HCT116 (cell line): ENCODE data around the gene IGSF9B. TPM values are rescaled to one million over a fixed set of nuclear protein-coding genes. Genes with fewer than 3 reads are reported as not detected.

Experiments
- ATAC-seq: fragments of 200-7000 bp; cut with Tn5 transposase; 2 replicates; pipeline ENCODE4 v1.9.1; 2020; ENCODE audit warnings: mild to moderate bottlenecking, moderate library complexity
- BruUV-seq: library from RNA; stranded (reverse); fragments of 400-500 nt; replicated peaks from 2 replicates; lab custom pipeline; 2021; lab: Mats Ljungman, UMichigan
- CTCF ChIA-PET: fragments of 300-600 bp; sonication (Branson Sonifier 250); formaldehyde crosslinking; loops from one replicate; lab custom pipeline; 2021; ENCODE audit warnings: antibody characterized with exemption; lab: Charles Lee
- POLR2A ChIA-PET: fragments of 300-600, 350-600 bp; sonication (Branson Sonifier 250); formaldehyde crosslinking; loops from one replicate; lab custom pipeline; 2021; ENCODE audit warnings: antibody characterized with exemption; lab: Charles Lee
- RAD21 ChIA-PET, 2 experiments: fragments of 300-600 bp; sonication (Branson Sonifier 250); formaldehyde crosslinking; loops; one replicate each; lab custom pipeline; 2023; ENCODE audit warnings: low total read pairs in 2 of 2; ENCODE audit not compliant: uncharacterized antibody in 2 of 2, unreplicated experiment in 2 of 2, low non-redundant PET in 1 of 2; lab: Charles Lee
- DNase-seq: peaks from one replicate; pipeline ENCODE4 v3.0.0-alpha.2; 2010; ENCODE audit warnings: low read depth, low spot score
- H2AFZ ChIP-seq: fragments of 200-600 bp; shearing (Covaris generic), sonication (generic); 2 replicates; pipeline ENCODE4 v1.6.1; 2017; ENCODE audit warnings: low read depth, mixed run types, mixed read lengths, antibody characterized with exemption, low read length; ENCODE audit not compliant: poor library complexity, severe bottlenecking
- H3K27ac ChIP-seq: 2 replicates; pipeline ENCODE4 v1.5.1; 2012; ENCODE audit warnings: low read depth, low read length
- H3K27me3 ChIP-seq: fragments of 200-600 bp; sonication (generic); 2 replicates; pipeline ENCODE4 v1.6.1; 2016; ENCODE audit warnings: mixed run types, low read length, mixed read lengths; ENCODE audit not compliant: insufficient read depth
- H3K36me3 ChIP-seq, 2 experiments: fragments of 200-500 bp in 1 of 2; fragments of 200-600 bp in 1 of 2; sonication (Bioruptor generic) in 1 of 2; sonication (generic) in 1 of 2; 2 replicates each; pipeline versions ENCODE4 v1.5.1 to v1.6.1; 2014 to 2016; ENCODE audit warnings: low read length in 2 of 2, inconsistent platforms in 1 of 2, mixed read lengths in 1 of 2, mixed run types in 1 of 2; ENCODE audit not compliant: insufficient read depth in 2 of 2, control insufficient read depth in 1 of 2
- H3K4me1 ChIP-seq, 2 experiments: fragments of 200-600 bp in 1 of 2; sonication (generic) in 1 of 2; 2 replicates each; pipeline versions ENCODE4 v1.5.1 to v1.6.1; 2012 to 2017; ENCODE audit warnings: low read length in 2 of 2, inconsistent platforms in 1 of 2, mild to moderate bottlenecking in 1 of 2, mixed read lengths in 1 of 2, mixed run types in 1 of 2, moderate library complexity in 1 of 2; ENCODE audit not compliant: insufficient read depth in 2 of 2, control insufficient read depth in 1 of 2
- H3K4me2 ChIP-seq: fragments of 200-600 bp; sonication (generic); 2 replicates; pipeline ENCODE4 v1.6.1; 2017; ENCODE audit warnings: mixed run types, low read length, mixed read lengths
- H3K4me3 ChIP-seq, 2 experiments: fragments of 200-600 bp in 1 of 2; sonication (generic) in 1 of 2; replicated peaks in 1 of 2; 2 replicates each; pipeline ENCODE4 v1.5.1; 2011 to 2016; ENCODE audit warnings: low read length in 2 of 2, control low read depth in 1 of 2, low read depth in 1 of 2, mild to moderate bottlenecking in 1 of 2, mixed read lengths in 1 of 2, mixed run types in 1 of 2
- H3K79me2 ChIP-seq: fragments of 200-600 bp; sonication (generic); 2 replicates; pipeline ENCODE4 v1.6.1; 2017; ENCODE audit warnings: mild to moderate bottlenecking, mixed run types, low read length, moderate library complexity, mixed read lengths; ENCODE audit not compliant: insufficient read depth
- H3K9ac ChIP-seq: fragments of 200-600 bp; sonication (generic); 2 replicates; pipeline ENCODE4 v1.6.1; 2016; ENCODE audit warnings: low read length, mixed read lengths
- H3K9me2 ChIP-seq: fragments of 200-600 bp; sonication (generic), shearing (Covaris generic); 2 replicates; pipeline ENCODE4 v1.6.1; 2017; ENCODE audit warnings: mixed run types, mild to moderate bottlenecking, moderate library complexity; ENCODE audit not compliant: insufficient read depth
- H3K9me3 ChIP-seq, 2 experiments: fragments of 200-500 bp in 1 of 2; fragments of 200-600 bp in 1 of 2; sonication (Bioruptor generic) in 1 of 2; sonication (generic) in 1 of 2; 2 replicates each; pipeline ENCODE4 v1.6.1; 2014 to 2017; ENCODE audit warnings: low read length in 2 of 2, mixed read lengths in 2 of 2, inconsistent platforms in 1 of 2, low read depth in 1 of 2, mild to moderate bottlenecking in 1 of 2, mixed run types in 1 of 2, moderate library complexity in 1 of 2; ENCODE audit not compliant: control insufficient read depth in 1 of 2, insufficient read depth in 1 of 2
- H4K20me1 ChIP-seq: fragments of 200-600 bp; sonication (generic), shearing (Covaris generic); 2 replicates; pipeline ENCODE4 v1.6.1; 2017; ENCODE audit warnings: mixed run types, mild to moderate bottlenecking, moderate library complexity; ENCODE audit not compliant: insufficient read depth
- CBX3 ChIP-seq: IDR thresholded peaks from 2 replicates; pipeline ENCODE4 v1.6.1; 2012; ENCODE audit warnings: low read depth
- CEBPB ChIP-seq: IDR thresholded peaks from 2 replicates; pipeline ENCODE4 v1.6.1; 2012; ENCODE audit warnings: low read depth
- ELF1 ChIP-seq: IDR thresholded peaks from 2 replicates; pipeline ENCODE4 v1.6.1; 2012; ENCODE audit warnings: low read depth, borderline replicate concordance
- EZH2 ChIP-seq: fragments of 200-600 bp; sonication (generic); IDR thresholded peaks from 2 replicates; pipeline ENCODE4 v1.6.1; 2017; ENCODE audit warnings: antibody characterized with exemption, mixed run types
- EZH2phosphoT487 ChIP-seq: fragments of 200-600 bp; IDR thresholded peaks from 2 replicates; pipeline ENCODE4 v1.6.1; 2018; ENCODE audit warnings: antibody characterized with exemption, borderline replicate concordance
- FOSL1 ChIP-seq: IDR thresholded peaks from 2 replicates; pipeline ENCODE4 v1.6.1; 2012; ENCODE audit warnings: low read depth
- JUND ChIP-seq: IDR thresholded peaks from 2 replicates; pipeline ENCODE4 v1.6.1; 2012
- MAX ChIP-seq: IDR thresholded peaks from 2 replicates; pipeline ENCODE4 v1.6.1; 2012
- POLR2AphosphoS5 ChIP-seq: IDR thresholded peaks from 2 replicates; pipeline ENCODE4 v1.6.1; 2011; ENCODE audit warnings: mild to moderate bottlenecking, low read depth, low read length, moderate library complexity
- RAD21 ChIP-seq: IDR thresholded peaks from 2 replicates; pipeline ENCODE4 v1.6.1; 2012; ENCODE audit warnings: low read depth, mild to moderate bottlenecking
- REST ChIP-seq: IDR thresholded peaks from 2 replicates; pipeline ENCODE4 v1.6.1; 2012; ENCODE audit warnings: low read depth
- SIN3A ChIP-seq: IDR thresholded peaks from 2 replicates; pipeline ENCODE4 v1.6.1; 2012; ENCODE audit warnings: low read depth
- SRF ChIP-seq: IDR thresholded peaks from 2 replicates; pipeline ENCODE4 v1.6.1; 2012; ENCODE audit warnings: low read depth
- YY1 ChIP-seq: IDR thresholded peaks from 2 replicates; pipeline ENCODE4 v1.6.1; 2011; ENCODE audit warnings: low read length, low read depth, moderate library complexity, mild to moderate bottlenecking; ENCODE audit not compliant: insufficient replicate concordance; ENCODE audit errors: extremely low read depth
- ZFX ChIP-seq: fragments of 450-650 bp; IDR thresholded peaks from 2 replicates; pipeline ENCODE4 v1.6.1; 2017
- ZNF274 ChIP-seq: fragments of 200-500 bp; sonication (Bioruptor generic); IDR thresholded peaks from 2 replicates; pipeline ENCODE4 v1.6.1; 2014; ENCODE audit warnings: mild to moderate bottlenecking, low read depth, low read length, inconsistent platforms
- intact Hi-C: fragments of 100-400 bp; cut with micrococcal nuclease; formaldehyde crosslinking; loops from 2 replicates; pipeline ENCODE4 v1.10.0; 2022
- total RNA-seq: library from RNA; stranded (reverse); gene quantifications from one replicate; pipeline ENCODE4 v1.2.1, GENCODE V29; 2021; ENCODE audit not compliant: unreplicated experiment
- TF ChIP-seq, protein P1 (sequence below): IDR thresholded peaks from 2 replicates; pipeline ENCODE4 v1.6.1; 2011; ENCODE audit warnings: mild to moderate bottlenecking, low read length, moderate library complexity; ENCODE audit not compliant: insufficient replicate concordance; ENCODE audit errors: extremely low read depth

The IGSF9B gene
- total RNA-seq, 1 experiment from 2014 or later = 12.4 TPM

- no peak overlapping the region for H3K4me2 ChIP-seq
- H3K27me3 ChIP-seq = no peaks in the 10 kb centered on the region
- intact Hi-C loops = no loop called here
- no peak overlapping the region for H2AFZ ChIP-seq
- TF ChIP-seq ZFX (no peak), POLR2AphosphoS5 (no peak), EZH2 (no peak), RAD21 (no peak), YY1 (no peak), CEBPB (no peak), CBX3 (no peak), ELF1 (no peak), JUND (no peak)
- DNase-seq (no peak), ATAC-seq (no peak)
- H4K20me1 ChIP-seq = no peaks in the 10 kb centered on the region
- ChIA-PET CTCF (no interaction called here), RAD21 (no interaction called here), POLR2A (no interaction called here)
- H3K36me3 ChIP-seq = no peaks in the 10 kb centered on the region
- no peaks in the 10 kb centered on the region for H3K4me1 ChIP-seq
- BruUV-seq = no TSS peak
- H3K9me3 ChIP-seq = no peaks in the 10 kb centered on the region
- H3K79me2 ChIP-seq = no peaks in the 10 kb centered on the region
- H3K9ac ChIP-seq = no peak overlapping the region
- H3K27ac ChIP-seq = no peak overlapping the region
- H3K9me2 ChIP-seq = no peaks in the 10 kb centered on the region
- H3K4me3 ChIP-seq = no peak overlapping the region
Measured at GRCh38 chr11:134001088-134001487, 44.3 kb upstream of the IGSF9B start.

- no peak overlapping the region for H2AFZ ChIP-seq
- H3K4me3 ChIP-seq = no peak overlapping the region
- no peak for ATAC-seq
- no peaks in the 10 kb centered on the region for H3K9me3 ChIP-seq
- BruUV-seq = no TSS peak
- no peak for DNase-seq
- no peak for TF ChIP-seq CBX3
- no peak for TF ChIP-seq YY1
- no peak for TF ChIP-seq ZNF274
- TF ChIP-seq FOSL1 = no peak
- TF ChIP-seq RAD21 = no peak
- TF ChIP-seq SRF = no peak
- TF ChIP-seq, protein P1, sequence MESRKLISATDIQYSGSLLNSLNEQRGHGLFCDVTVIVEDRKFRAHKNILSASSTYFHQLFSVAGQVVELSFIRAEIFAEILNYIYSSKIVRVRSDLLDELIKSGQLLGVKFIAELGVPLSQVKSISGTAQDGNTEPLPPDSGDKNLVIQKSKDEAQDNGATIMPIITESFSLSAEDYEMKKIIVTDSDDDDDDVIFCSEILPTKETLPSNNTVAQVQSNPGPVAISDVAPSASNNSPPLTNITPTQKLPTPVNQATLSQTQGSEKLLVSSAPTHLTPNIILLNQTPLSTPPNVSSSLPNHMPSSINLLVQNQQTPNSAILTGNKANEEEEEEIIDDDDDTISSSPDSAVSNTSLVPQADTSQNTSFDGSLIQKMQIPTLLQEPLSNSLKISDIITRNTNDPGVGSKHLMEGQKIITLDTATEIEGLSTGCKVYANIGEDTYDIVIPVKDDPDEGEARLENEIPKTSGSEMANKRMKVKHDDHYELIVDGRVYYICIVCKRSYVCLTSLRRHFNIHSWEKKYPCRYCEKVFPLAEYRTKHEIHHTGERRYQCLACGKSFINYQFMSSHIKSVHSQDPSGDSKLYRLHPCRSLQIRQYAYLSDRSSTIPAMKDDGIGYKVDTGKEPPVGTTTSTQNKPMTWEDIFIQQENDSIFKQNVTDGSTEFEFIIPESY = no peak
- no peak for TF ChIP-seq EZH2phosphoT487
- no peak for TF ChIP-seq MAX
- TF ChIP-seq SIN3A = no peak
- TF ChIP-seq ELF1 = no peak
- TF ChIP-seq CEBPB = no peak
- no peak for TF ChIP-seq REST
- TF ChIP-seq, all 23 proteins: peak for 0
- Histone ChIP-seq H4K20me1 (no peaks in the 10 kb centered on the region), H3K27ac (no peak overlapping the region), H3K27me3 (peaks cover 2% of the 10 kb centered on the region; the same call in 1 of the 2 replicates), H3K4me2 (no peak overlapping the region), H3K36me3 (no peaks in the 10 kb centered on the region), H3K9ac (no peak overlapping the region), H3K9me2 (no peaks in the 10 kb centered on the region), H3K4me1 (no peaks in the 10 kb centered on the region), H3K79me2 (no peaks in the 10 kb centered on the region)
- ChIA-PET POLR2A (no interaction called here), CTCF (no interaction called here), RAD21 (no interaction called here)
- intact Hi-C loops = no loop called here
Measured at GRCh38 chr11:133999355-133999754, 42.6 kb upstream of the IGSF9B start.
